Subcutaneous abdominal adipose tissue (tissue), 5 donors: Measurements from ENCODE around the gene FOXP4.

Experiments used
- H3K27ac ChIP-seq: one replicate; pipeline ENCODE4 v1.7.0; 2013; ENCODE audit warnings: low read depth, mild to moderate bottlenecking, inconsistent platforms, low read length, moderate library complexity
- H3K27me3 ChIP-seq, 5 donors: one replicate each; pipeline ENCODE4 v1.7.0; 2013; ENCODE audit warnings: low read length in 5 of 5, inconsistent platforms in 1 of 5; ENCODE audit not compliant: control insufficient read depth in 5 of 5, insufficient read depth in 4 of 5
- H3K36me3 ChIP-seq, 5 donors: one replicate each; pipeline ENCODE4 v1.7.0; 2013; ENCODE audit warnings: low read length in 5 of 5; ENCODE audit not compliant: control insufficient read depth in 5 of 5, insufficient read depth in 5 of 5
- H3K4me1 ChIP-seq, 5 donors: one replicate each; pipeline ENCODE4 v1.7.0; 2013; ENCODE audit warnings: low read length in 5 of 5, mild to moderate bottlenecking in 3 of 5, moderate library complexity in 1 of 5; ENCODE audit not compliant: control insufficient read depth in 5 of 5, insufficient read depth in 5 of 5
- H3K4me3 ChIP-seq, 5 donors: one replicate each; pipeline ENCODE4 v1.7.0; 2013; ENCODE audit warnings: low read length in 5 of 5, low read depth in 1 of 5
- H3K9ac ChIP-seq, 5 donors: one replicate each; pipeline ENCODE4 v1.7.0; 2013; ENCODE audit warnings: low read length in 5 of 5, mild to moderate bottlenecking in 4 of 5, moderate library complexity in 3 of 5
- H3K9me3 ChIP-seq, 5 donors: one replicate each; pipeline ENCODE4 v1.7.0; 2013; ENCODE audit warnings: low read length in 5 of 5; ENCODE audit not compliant: control insufficient read depth in 5 of 5
- donor health status: healthy.
- donor health status: healthy.
- donor health status: healthy.
- donor health status: healthy.
- donor health status: healthy.

FOXP4 gene

GRCh38 chr6:41639809-41640371 lies 93.7 kb downstream of the FOXP4 start:
- peak overlapping the region; percentile 45 for H3K27ac ChIP-seq
- H3K4me3 ChIP-seq: peak overlapping the region in 2 of 5 donors; percentile 31 to 65
- no peak overlapping the region for H3K9ac ChIP-seq
- peaks cover 5 to 90% (median 72%) of the 10 kb centered on the region in 5 donors for H3K4me1 ChIP-seq
- H3K36me3 ChIP-seq: no peaks in the 10 kb centered on the region
- H3K27me3 ChIP-seq: peaks cover 0 to 21% (median 11%) of the 10 kb centered on the region in 5 donors
- no peaks in the 10 kb centered on the region for H3K9me3 ChIP-seq

- Histone ChIP-seq H3K9ac (no peak overlapping the region), H3K4me3 (no peak overlapping the region), H3K36me3 (no peaks in the 10 kb centered on the region), H3K27me3 (peaks cover 0 to 21% (median 11%) of the 10 kb centered on the region in 5 donors), H3K27ac (peak overlapping the region; percentile 45), H3K4me1 (peaks cover 5 to 90% (median 72%) of the 10 kb centered on the region in 5 donors), H3K9me3 (no peaks in the 10 kb centered on the region)
Observed at GRCh38 chr6:41640426-41640825, 94.2 kb downstream of the FOXP4 start.

- Histone ChIP-seq H3K9me3 (no peaks in the 10 kb centered on the region), H3K4me3 (no peak overlapping the region), H3K27me3 (peaks cover 0 to 21% (median 11%) of the 10 kb centered on the region in 5 donors), H3K27ac (peak overlapping the region; percentile 45), H3K36me3 (peaks cover 0 to 3% (median 0%) of the 10 kb centered on the region in 5 donors), H3K4me1 (peaks cover 5 to 98% (median 80%) of the 10 kb centered on the region in 5 donors), H3K9ac (peak overlapping the region in 1 of 5 donors; percentile 35)
Observed at GRCh38 chr6:41641352-41641925, 95.3 kb downstream of the FOXP4 start.

GRCh38 chr6:41642090-41642959 lies 96.1 kb downstream of the FOXP4 start:
- Histone ChIP-seq H3K27ac (peak overlapping the region; percentile 71), H3K36me3 (peaks cover 0 to 7% (median 0%) of the 10 kb centered on the region in 5 donors), H3K9ac (peak overlapping the region in 1 of 5 donors; percentile 25), H3K4me3 (no peak overlapping the region), H3K9me3 (no peaks in the 10 kb centered on the region), H3K4me1 (peaks cover 5 to 98% (median 86%) of the 10 kb centered on the region in 5 donors), H3K27me3 (peaks cover 0 to 19% (median 11%) of the 10 kb centered on the region in 5 donors)

- peaks cover 0 to 12% (median 6%) of the 10 kb centered on the region in 5 donors for H3K27me3 ChIP-seq
- H3K4me3 ChIP-seq: no peak overlapping the region
- peak overlapping the region in 1 of 5 donors; percentile 25 for H3K9ac ChIP-seq
- peaks cover 0 to 7% (median 0%) of the 10 kb centered on the region in 5 donors for H3K36me3 ChIP-seq
- no peaks in the 10 kb centered on the region for H3K9me3 ChIP-seq
- peaks cover 5 to 94% (median 77%) of the 10 kb centered on the region in 5 donors for H3K4me1 ChIP-seq
- H3K27ac ChIP-seq: peak overlapping the region; percentile 71
Observed at GRCh38 chr6:41642960-41643898, 97.0 kb downstream of the FOXP4 start.

- Histone ChIP-seq H3K36me3 (peaks cover 0 to 7% (median 0%) of the 10 kb centered on the region in 5 donors), H3K9ac (peak overlapping the region in 1 of 5 donors; percentile 4), H3K9me3 (no peaks in the 10 kb centered on the region), H3K4me3 (no peak overlapping the region), H3K27ac (peak overlapping the region; percentile 71), H3K27me3 (peaks cover 0 to 12% (median 6%) of the 10 kb centered on the region in 5 donors), H3K4me1 (peaks cover 5 to 95% (median 70%) of the 10 kb centered on the region in 5 donors)
Observed at GRCh38 chr6:41643899-41644269, 97.7 kb downstream of the FOXP4 start.

GRCh38 chr6:41644297-41644879 lies 98.2 kb downstream of the FOXP4 start:
- Histone ChIP-seq H3K9me3 (no peaks in the 10 kb centered on the region), H3K36me3 (peaks cover 0 to 9% (median 0%) of the 10 kb centered on the region in 5 donors), H3K9ac (peak overlapping the region in 1 of 5 donors; percentile 27), H3K27me3 (peaks cover 0 to 9% (median 2%) of the 10 kb centered on the region in 5 donors), H3K27ac (peak overlapping the region; percentile 71), H3K4me3 (no peak overlapping the region), H3K4me1 (peaks cover 5 to 93% (median 65%) of the 10 kb centered on the region in 5 donors)

GRCh38 chr6:41645007-41645618 lies 98.9 kb downstream of the FOXP4 start:
- peaks cover 0 to 11% (median 6%) of the 10 kb centered on the region in 5 donors for H3K36me3 ChIP-seq
- no peak overlapping the region for H3K9ac ChIP-seq
- peak overlapping the region in 2 of 5 donors; percentile 1 to 7 for H3K4me3 ChIP-seq
- no peaks in the 10 kb centered on the region for H3K9me3 ChIP-seq
- peaks cover 0 to 2% (median 0%) of the 10 kb centered on the region in 5 donors for H3K27me3 ChIP-seq
- H3K4me1 ChIP-seq: peaks cover 5 to 90% (median 58%) of the 10 kb centered on the region in 5 donors
- H3K27ac ChIP-seq: peak overlapping the region; percentile 71
